Fibroblast of skin of right quadriceps (primary cell): ENCODE measurements around the gene MOSMO.

ENCODE experiments used
- DNase-seq: peaks from one replicate; pipeline ENCODE4 v3.0.0-alpha.2; 2013

The MOSMO gene

DNA sequence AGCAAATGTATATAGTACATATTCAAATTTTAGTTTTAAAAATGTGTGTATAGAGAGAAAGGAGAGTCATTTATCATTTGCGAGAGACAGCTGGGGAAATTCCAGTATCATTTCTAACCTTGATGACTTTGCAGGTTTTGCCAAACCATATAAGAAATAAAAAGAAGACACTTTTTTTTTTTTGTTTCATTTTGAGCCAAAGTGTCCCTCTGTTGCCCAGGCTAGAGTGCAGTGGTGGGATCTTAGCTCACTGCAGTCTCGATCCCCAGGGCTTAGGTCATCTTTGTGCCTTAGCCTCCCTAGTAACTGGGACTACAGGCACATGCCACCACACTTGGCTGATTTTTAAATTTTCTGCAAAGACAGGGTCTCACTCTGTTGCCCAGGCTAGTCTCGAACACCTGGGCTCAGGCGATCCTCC is 46.0 kb downstream of the MOSMO start:
- DNase-seq, result no peak

- no peak for DNase-seq
Observed at GRCh38 chr16:22054847-22055590, 47.1 kb downstream of the MOSMO start.

DNA sequence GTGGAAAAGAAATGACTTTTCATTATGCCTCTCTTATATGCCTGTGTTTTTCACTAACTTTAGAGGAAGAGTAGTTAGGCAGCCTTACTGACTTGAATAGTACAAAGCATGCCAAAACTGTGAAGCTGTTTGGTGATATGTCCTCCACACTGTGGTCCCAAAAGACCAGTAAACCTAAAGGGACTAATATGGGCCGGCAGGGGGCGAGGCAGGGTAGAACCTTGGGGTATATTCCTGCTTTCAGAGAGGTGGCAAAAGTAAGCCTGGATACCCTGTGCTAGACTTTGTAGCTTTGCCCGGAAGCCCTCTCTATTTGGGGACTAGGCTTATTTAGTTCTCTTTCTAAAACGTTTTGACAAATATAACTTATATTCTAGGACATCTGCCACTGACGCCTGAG is 48.0 kb downstream of the MOSMO start:
- no peak for DNase-seq

GRCh38 chr16:22063888-22064467 is 56.1 kb downstream of the MOSMO start:
- DNase-seq, result no peak

DNA sequence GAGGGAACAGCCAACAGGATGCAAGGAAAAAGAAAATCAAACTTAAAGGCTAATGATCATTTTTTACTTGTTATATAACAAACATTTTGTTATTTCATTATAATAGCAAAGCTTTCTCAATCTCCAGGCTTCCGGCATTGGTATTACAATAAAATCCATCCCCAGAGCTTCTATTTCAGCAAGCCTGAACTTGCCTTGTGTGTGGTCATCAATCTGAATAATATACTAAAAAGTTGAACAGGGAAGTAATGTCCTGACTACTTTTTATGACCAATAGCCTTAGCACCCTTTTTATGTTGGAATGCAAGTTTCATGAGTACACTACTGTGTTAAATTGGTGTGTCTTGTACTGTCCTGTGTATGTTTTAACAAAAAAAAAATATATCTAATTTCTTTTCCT is 57.3 kb downstream of the MOSMO start:
- DNase-seq, result no peak

- DNase-seq, result peak; percentile 13
Observed at GRCh38 chr16:22070361-22071330, 62.7 kb downstream of the MOSMO start.

DNA sequence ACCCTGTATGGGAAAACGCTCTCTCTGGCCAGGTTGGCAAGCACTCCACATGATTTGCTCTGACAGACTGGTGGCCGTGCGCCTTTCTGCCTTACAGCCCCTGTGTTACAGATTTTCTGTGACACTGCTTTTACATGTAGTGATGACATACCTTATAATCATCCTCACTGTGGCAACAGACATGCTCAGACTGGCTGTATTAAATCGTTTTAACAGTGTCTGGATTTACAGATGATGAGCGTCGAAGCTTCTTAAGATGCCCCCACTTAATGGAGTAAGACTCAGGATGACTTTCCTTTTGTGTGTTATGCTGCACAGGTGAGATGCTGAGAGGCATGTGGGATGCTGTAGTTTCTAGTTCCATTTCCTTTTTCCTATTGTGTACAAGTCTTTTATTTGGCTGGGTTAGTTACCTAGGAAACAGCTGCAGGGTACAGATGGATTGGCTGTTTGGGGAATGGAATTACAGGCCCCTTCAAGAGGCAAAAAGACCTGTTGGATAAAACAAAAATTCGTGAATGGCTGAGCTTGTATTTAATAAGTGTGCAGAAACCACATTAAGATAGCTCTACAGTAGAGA is 63.5 kb downstream of the MOSMO start:
- no peak for DNase-seq

GRCh38 chr16:22073350-22073749 is 65.4 kb downstream of the MOSMO start:
- no peak for DNase-seq

- DNase-seq, result peak; percentile 31
Observed at GRCh38 chr16:22075043-22075757, 67.3 kb downstream of the MOSMO start.

GRCh38 chr16:22075776-22076175 is 67.9 kb downstream of the MOSMO start:
- DNase-seq, result no peak

- DNase-seq, result peak; percentile 51
Observed at GRCh38 chr16:22077700-22078313, 69.9 kb downstream of the MOSMO start.

GRCh38 chr16:22078656-22079055 is 70.7 kb downstream of the MOSMO start:
- DNase-seq, result no peak

GRCh38 chr16:22081050-22081449 is 73.1 kb downstream of the MOSMO start:
- no peak for DNase-seq

DNA sequence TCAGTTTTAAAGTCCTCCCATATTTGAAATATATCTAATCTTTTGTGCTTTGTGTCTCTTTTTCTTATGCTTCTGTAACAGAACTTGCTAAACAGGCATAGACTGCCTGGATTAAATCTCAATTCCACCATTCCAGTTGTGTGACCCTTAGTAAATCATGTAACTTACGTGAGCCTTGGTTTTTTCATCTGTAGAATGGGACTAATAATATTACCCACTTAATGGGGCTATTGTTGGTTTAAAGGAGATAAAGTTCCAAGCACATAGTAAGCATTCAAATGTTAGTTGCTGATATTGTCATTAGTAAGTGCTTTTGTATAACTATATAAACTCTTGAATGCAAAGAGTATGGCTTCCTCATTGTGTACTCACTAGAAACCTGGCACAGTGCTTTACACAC is 78.5 kb downstream of the MOSMO start:
- no peak for DNase-seq

GRCh38 chr16:22088642-22089041 is 80.7 kb downstream of the MOSMO start:
- no peak for DNase-seq

- DNase-seq, result no peak
Observed at GRCh38 chr16:22089910-22090309, 82.0 kb downstream of the MOSMO start.

DNA sequence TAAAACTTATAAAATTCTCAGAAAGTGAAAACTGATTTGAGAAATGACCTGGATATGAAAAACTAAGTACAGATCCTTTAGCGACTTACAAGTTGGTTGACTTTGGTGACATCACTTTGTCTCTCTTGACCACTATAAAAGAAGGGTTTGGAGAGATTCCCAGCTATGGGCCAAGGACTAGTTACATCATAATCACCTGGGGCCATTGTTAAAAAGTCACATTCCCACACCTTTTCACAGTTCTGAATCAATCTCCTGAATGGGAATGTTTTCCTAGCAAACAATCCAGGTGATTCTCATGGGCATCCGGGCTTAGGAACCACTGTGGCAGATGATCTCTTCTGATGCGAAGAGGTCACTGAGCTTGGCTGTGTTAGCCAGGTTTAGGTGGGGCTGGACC is 83.8 kb downstream of the MOSMO start:
- DNase-seq, result no peak

DNA sequence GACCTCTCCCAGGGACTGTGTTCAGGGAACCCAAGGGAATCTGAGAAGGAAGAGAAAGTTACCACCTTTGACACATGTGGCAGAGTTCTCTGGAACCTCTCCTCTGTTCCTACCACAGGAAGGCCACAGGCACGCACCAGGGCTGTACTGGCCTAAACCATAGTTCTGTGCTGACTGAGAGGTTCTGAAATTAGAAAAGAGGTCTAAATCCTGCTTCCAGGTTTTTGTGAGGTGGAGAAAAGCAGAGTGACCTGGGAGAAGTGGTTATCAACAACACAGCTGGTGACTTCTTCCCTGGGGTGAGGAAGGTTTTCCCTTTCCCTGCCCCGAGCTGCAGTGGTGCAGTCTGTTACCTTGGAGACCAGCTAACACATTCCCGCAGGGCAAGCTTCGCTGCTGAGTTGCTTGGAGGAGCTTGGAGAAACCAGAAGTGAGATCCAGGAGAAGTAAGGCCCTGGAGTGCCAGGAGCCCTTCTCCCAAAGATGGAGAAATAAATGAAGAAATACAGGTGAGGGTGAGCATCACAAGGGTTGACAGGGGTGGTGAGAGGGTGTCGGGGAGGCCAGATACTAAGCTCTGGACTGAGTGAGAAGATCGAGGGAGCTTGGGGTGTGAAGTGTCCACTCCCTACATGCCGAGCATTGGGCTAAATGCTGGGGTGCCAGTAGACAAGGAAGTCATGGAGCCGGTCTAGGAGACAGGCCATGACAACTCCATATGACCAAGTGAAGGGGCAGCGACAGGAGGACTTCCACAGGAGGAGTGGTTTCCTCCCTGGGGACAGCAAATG is 84.4 kb downstream of the MOSMO start, which contains the start of gene VWA3A:
TSS of gene VWA3A (plus strand) at position 399 of the 791 bp plus-strand sequence. CDS start at position 496, 97 bp downstream.
- DNase-seq, result peak; percentile 41

DNA sequence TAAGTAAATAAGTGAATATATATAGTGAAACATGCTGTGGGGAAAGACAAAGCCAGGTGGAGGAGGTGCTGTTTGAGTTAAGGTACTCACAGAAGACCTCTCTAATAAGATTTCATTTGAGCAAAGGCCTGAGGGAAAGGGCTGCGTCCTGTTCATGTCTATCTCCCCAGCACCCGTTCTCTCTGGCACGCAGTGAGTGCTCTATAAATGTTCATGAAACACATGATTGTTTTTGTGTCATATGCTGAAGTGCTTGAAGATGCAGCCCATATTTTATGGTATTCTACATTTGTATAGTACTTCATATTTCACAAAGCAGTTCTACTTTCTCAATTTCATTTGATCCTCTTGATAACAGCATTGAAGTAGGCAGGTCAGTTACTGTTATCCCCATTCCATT is 85.4 kb downstream of the MOSMO start:
- no peak for DNase-seq

DNA sequence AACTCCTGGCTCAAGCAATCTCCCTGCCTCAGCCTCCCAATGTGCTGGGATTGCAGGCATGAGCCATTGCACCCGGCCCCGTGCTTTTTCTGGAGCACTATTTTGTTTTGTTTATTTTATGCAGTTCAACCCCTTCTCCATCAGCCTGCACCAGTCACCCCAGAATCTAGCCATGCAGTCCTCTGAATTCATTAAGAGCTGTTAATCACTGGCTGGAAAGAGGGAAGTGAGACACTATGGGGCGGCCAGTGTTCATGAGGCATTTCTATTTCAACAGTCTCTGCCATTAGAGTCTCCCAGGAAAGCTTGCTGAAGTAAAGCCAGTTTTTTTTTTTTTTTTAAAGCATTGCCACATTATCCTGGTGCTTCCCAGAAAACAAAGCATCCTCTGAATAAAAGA is 86.1 kb downstream of the MOSMO start:
- DNase-seq, result no peak
